ENCODE data around the gene GNG10. TPM values are rescaled to one million over a fixed set of nuclear protein-coding genes. Genes with fewer than 3 reads are reported as not detected.

The GNG10 gene
- total and polyA plus RNA-seq, 9 of the 15 experiments (the other 6 are each of a cell fraction or from before 2014, with no cell fraction given), result 13.1 to 37.8 (median 28.4) TPM

DNA sequence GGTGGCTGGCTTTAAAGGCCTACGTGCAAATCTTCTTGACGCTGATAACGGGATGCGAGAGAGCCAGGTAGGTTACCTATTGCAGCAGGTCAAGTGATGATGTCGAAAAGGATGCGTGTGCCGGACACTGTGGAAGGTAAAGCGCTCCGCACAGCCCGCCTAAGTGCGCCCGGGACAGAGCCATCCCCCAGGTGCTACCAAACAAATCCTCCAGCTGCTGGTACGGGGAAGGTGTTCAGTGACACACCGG lies 30.5 kb upstream of the GNG10 start (continued):
- TF ChIP-seq IRF9 (tag; IDR thresholded peaks at IDR 0.05) (no peak), XRCC4 (IDR thresholded peaks at IDR 0.05; ENCODE audit: extremely low read depth, insufficient read depth, insufficient read length) (no peak), TFE3 (CRISPR knock-in tag; IDR thresholded peaks at IDR 0.05) (no peak), E2F8 (IDR thresholded peaks at IDR 0.05; ENCODE audit: low read depth, partially characterized antibody) (peak; percentile 80), POLR2B (IDR thresholded peaks at IDR 0.05; ENCODE audit: low read depth, partially characterized antibody) (no peak)
- TF ChIP-seq, protein P1, sequence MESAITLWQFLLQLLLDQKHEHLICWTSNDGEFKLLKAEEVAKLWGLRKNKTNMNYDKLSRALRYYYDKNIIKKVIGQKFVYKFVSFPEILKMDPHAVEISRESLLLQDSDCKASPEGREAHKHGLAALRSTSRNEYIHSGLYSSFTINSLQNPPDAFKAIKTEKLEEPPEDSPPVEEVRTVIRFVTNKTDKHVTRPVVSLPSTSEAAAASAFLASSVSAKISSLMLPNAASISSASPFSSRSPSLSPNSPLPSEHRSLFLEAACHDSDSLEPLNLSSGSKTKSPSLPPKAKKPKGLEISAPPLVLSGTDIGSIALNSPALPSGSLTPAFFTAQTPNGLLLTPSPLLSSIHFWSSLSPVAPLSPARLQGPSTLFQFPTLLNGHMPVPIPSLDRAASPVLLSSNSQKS (CRISPR knock-in tag; IDR thresholded peaks at IDR 0.05), result no peak
- TF ChIP-seq, protein P2, sequence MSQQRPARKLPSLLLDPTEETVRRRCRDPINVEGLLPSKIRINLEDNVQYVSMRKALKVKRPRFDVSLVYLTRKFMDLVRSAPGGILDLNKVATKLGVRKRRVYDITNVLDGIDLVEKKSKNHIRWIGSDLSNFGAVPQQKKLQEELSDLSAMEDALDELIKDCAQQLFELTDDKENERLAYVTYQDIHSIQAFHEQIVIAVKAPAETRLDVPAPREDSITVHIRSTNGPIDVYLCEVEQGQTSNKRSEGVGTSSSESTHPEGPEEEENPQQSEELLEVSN (IDR thresholded peaks at IDR 0.05; ENCODE audit: borderline replicate concordance in 1 of 2, extremely low read depth in 1 of 2, insufficient read depth in 1 of 2, insufficient read length in 1 of 2, low read depth in 1 of 2, low read length in 1 of 2, poor library complexity in 1 of 2, severe bottlenecking in 1 of 2), result peak in 1 of 2 experiments; percentile 54

Data from K562 (cell line).